Caco-2 (cell line): ENCODE data around the gene SLBP. TPM values are rescaled to one million over a fixed set of nuclear protein-coding genes. Genes with fewer than 3 reads are reported as not detected.

ENCODE experiments used
- BruUV-seq: library from RNA; stranded (reverse); fragments of 400-500 nt; replicated peaks from 2 replicates; lab custom pipeline; 2021; lab: Mats Ljungman, UMichigan
- CTCF ChIA-PET: fragments of 300-600 bp; sonication (Branson Sonifier 250); formaldehyde crosslinking; loops from one replicate; lab custom pipeline; 2022; ENCODE audit warnings: antibody characterized with exemption; lab: Charles Lee
- POLR2A ChIA-PET: fragments of 300-600 bp; sonication (Branson Sonifier 250); formaldehyde crosslinking; loops from one replicate; lab custom pipeline; 2022; ENCODE audit warnings: antibody characterized with exemption; lab: Charles Lee
- DNase-seq, 2 experiments: peaks; one replicate each; pipeline versions ENCODE4 v3.0.0 to v3.0.0-alpha.2; 2020 to 2022
- H3K27me3 ChIP-seq: replicated peaks from 2 replicates; pipeline ENCODE4 v1.6.0; 2011; ENCODE audit warnings: low read length; ENCODE audit not compliant: control insufficient read depth, insufficient read depth
- H3K36me3 ChIP-seq: 2 replicates; pipeline ENCODE4 v1.5.1; 2011; ENCODE audit warnings: low read length; ENCODE audit not compliant: control insufficient read depth, insufficient read depth
- H3K4me1 ChIP-seq: fragments of 250-450 bp; sonication (Bioruptor Pico); 2 replicates; pipeline ENCODE4 v1.5.1; 2020; ENCODE audit warnings: mild to moderate bottlenecking
- H3K4me3 ChIP-seq: 2 replicates; pipeline ENCODE4 v1.5.1; 2011; ENCODE audit warnings: low read depth, mild to moderate bottlenecking, control low read depth, low read length
- H3K9me3 ChIP-seq: fragments of 250-450 bp; sonication (Bioruptor Pico); 2 replicates; pipeline ENCODE4 v1.5.1; 2020; ENCODE audit warnings: mild to moderate bottlenecking, moderate library complexity
- H3K27ac Mint-ChIP-seq: one replicate; pipeline ENCODE4 v1.8.0; 2022; ENCODE audit warnings: mixed read lengths; ENCODE audit not compliant: unreplicated experiment
- H3K27me3 Mint-ChIP-seq: one replicate; pipeline ENCODE4 v1.8.0; 2022; ENCODE audit warnings: mixed read lengths; ENCODE audit not compliant: insufficient read depth, unreplicated experiment
- H3K36me3 Mint-ChIP-seq: one replicate; pipeline ENCODE4 v1.8.0; 2022; ENCODE audit warnings: mild to moderate bottlenecking, mixed read lengths; ENCODE audit not compliant: insufficient read depth, unreplicated experiment
- H3K4me1 Mint-ChIP-seq: one replicate; pipeline ENCODE4 v1.8.0; 2022; ENCODE audit warnings: low read depth, mixed read lengths; ENCODE audit not compliant: unreplicated experiment
- H3K4me3 Mint-ChIP-seq: one replicate; pipeline ENCODE4 v1.8.0; 2022; ENCODE audit warnings: mild to moderate bottlenecking, moderate library complexity, mixed read lengths; ENCODE audit not compliant: unreplicated experiment
- H3K9me3 Mint-ChIP-seq: one replicate; pipeline ENCODE4 v1.8.0; 2022; ENCODE audit warnings: mixed read lengths; ENCODE audit not compliant: unreplicated experiment
- intact Hi-C: fragments of 100-400 bp; cut with micrococcal nuclease; formaldehyde crosslinking; loops from one replicate; pipeline ENCODE4 v1.10.0; 2022; ENCODE audit not compliant: unreplicated experiment
- total RNA-seq: library from RNA; stranded (reverse); gene quantifications from 2 replicates; pipeline ENCODE4 v1.2.3, GENCODE V29; 2022
- TF ChIP-seq, protein P1 (sequence below), 2 experiments: fragments of 200-600 bp in 1 of 2; IDR thresholded peaks; 1 replicate in 1 of 2; 2 replicates in 1 of 2; pipeline versions ENCODE4 v1.5.1 to v1.8.0; 2011 to 2022; ENCODE audit warnings: antibody characterized with exemption in 1 of 2, control low read depth in 1 of 2, inconsistent platforms in 1 of 2, low read depth in 1 of 2, low read length in 1 of 2, mild to moderate bottlenecking in 1 of 2, moderate library complexity in 1 of 2; ENCODE audit not compliant: insufficient read depth in 1 of 2, severe bottlenecking in 1 of 2, unreplicated experiment in 1 of 2

The SLBP gene
- total RNA-seq, 1 experiment from 2014 or later, result 116 TPM

DNA sequence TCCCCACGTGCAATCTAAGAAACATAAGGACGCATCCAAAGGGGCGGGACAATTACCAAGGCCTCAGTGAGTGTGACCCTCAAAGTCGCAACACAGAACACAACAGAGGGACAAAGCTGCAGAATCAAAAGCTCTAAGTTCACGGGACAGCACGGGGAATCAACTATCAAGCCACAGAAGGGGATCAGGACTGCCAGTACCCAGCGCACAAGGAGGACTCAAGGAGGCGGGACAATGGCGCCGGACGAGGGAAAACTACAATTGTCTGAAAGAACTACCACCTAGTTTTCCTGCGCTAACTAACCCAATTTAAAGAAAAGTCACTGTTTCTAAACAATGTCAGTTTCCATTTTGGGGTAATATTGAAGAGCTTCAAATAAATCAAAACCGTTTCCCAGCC, 29.3 kb downstream of the SLBP start:
- Mint-ChIP-seq H3K36me3 (peaks cover 25% of the 10 kb centered on the region), H3K27ac (peak overlapping the region; percentile 59), H3K27me3 (no peaks in the 10 kb centered on the region), H3K9me3 (no peaks in the 10 kb centered on the region), H3K4me3 (peak overlapping the region; percentile 77), H3K4me1 (peaks cover 8% of the 10 kb centered on the region)
- no peak overlapping the region; the same call in 1 of the 2 replicates for H3K4me3 ChIP-seq
- BruUV-seq, result TSS peak; percentile 70
- H3K36me3 ChIP-seq, result no peaks in the 10 kb centered on the region
- no peaks in the 10 kb centered on the region for H3K27me3 ChIP-seq
- H3K9me3 ChIP-seq, result no peaks in the 10 kb centered on the region
- no peak for DNase-seq
- POLR2A ChIA-PET, result no interaction called here
- TF ChIP-seq, protein P1, sequence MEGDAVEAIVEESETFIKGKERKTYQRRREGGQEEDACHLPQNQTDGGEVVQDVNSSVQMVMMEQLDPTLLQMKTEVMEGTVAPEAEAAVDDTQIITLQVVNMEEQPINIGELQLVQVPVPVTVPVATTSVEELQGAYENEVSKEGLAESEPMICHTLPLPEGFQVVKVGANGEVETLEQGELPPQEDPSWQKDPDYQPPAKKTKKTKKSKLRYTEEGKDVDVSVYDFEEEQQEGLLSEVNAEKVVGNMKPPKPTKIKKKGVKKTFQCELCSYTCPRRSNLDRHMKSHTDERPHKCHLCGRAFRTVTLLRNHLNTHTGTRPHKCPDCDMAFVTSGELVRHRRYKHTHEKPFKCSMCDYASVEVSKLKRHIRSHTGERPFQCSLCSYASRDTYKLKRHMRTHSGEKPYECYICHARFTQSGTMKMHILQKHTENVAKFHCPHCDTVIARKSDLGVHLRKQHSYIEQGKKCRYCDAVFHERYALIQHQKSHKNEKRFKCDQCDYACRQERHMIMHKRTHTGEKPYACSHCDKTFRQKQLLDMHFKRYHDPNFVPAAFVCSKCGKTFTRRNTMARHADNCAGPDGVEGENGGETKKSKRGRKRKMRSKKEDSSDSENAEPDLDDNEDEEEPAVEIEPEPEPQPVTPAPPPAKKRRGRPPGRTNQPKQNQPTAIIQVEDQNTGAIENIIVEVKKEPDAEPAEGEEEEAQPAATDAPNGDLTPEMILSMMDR (IDR thresholded peaks at IDR 0.05; ENCODE audit: insufficient read depth in 1 of 2, low read depth in 1 of 2, low read length in 1 of 2, severe bottlenecking in 1 of 2, unreplicated experiment in 1 of 2), result no peak
- intact Hi-C loops, result no loop called here
- peaks cover 10% of the 10 kb centered on the region; the same call in 1 of the 2 replicates for H3K4me1 ChIP-seq
- CTCF ChIA-PET, result interaction anchor here (1.0 kb wide), 1 partner anchor 10 kb away, joined by 4 read pairs; no protein-coding TSS in a partner anchor

DNA sequence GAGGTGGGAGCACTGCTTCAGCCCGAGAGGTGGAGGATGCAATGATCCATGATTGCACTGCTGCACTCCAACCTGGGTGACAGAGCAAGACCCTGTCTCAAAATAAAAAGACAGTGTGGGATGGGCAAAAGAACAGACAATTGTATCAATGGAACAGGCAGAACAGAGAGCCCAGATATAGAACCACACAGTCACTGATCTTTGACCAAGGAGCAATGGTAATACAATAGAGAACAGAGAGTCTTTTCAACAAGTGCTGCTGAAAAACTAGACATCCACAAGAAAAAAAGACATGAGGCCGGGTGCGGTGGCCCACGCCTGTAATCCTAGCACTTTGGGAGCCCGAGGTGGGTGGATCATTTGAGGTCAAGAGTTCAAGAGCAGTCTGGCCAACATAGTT, 33.9 kb downstream of the SLBP start:
- POLR2A ChIA-PET, result no interaction called here
- H3K36me3 Mint-ChIP-seq, result peaks cover 6% of the 10 kb centered on the region
- DNase-seq, result no peak
- no peaks in the 10 kb centered on the region for H3K9me3 ChIP-seq
- peaks cover 8% of the 10 kb centered on the region for H3K4me1 Mint-ChIP-seq
- TF ChIP-seq, protein P1 (IDR thresholded peaks at IDR 0.05; ENCODE audit: insufficient read depth in 1 of 2, low read depth in 1 of 2, low read length in 1 of 2, severe bottlenecking in 1 of 2, unreplicated experiment in 1 of 2), result no peak
- CTCF ChIA-PET, result no interaction called here
- H3K4me3 Mint-ChIP-seq, result no peak overlapping the region
- no TSS peak for BruUV-seq
- no peaks in the 10 kb centered on the region for H3K36me3 ChIP-seq
- no peaks in the 10 kb centered on the region for H3K27me3 ChIP-seq
- no peaks in the 10 kb centered on the region for H3K9me3 Mint-ChIP-seq
- intact Hi-C loops, result no loop called here
- H3K27ac Mint-ChIP-seq, result no peak overlapping the region
- H3K4me1 ChIP-seq, result no peaks in the 10 kb centered on the region
- peaks cover 2% of the 10 kb centered on the region for H3K27me3 Mint-ChIP-seq
- no peak overlapping the region for H3K4me3 ChIP-seq

DNA sequence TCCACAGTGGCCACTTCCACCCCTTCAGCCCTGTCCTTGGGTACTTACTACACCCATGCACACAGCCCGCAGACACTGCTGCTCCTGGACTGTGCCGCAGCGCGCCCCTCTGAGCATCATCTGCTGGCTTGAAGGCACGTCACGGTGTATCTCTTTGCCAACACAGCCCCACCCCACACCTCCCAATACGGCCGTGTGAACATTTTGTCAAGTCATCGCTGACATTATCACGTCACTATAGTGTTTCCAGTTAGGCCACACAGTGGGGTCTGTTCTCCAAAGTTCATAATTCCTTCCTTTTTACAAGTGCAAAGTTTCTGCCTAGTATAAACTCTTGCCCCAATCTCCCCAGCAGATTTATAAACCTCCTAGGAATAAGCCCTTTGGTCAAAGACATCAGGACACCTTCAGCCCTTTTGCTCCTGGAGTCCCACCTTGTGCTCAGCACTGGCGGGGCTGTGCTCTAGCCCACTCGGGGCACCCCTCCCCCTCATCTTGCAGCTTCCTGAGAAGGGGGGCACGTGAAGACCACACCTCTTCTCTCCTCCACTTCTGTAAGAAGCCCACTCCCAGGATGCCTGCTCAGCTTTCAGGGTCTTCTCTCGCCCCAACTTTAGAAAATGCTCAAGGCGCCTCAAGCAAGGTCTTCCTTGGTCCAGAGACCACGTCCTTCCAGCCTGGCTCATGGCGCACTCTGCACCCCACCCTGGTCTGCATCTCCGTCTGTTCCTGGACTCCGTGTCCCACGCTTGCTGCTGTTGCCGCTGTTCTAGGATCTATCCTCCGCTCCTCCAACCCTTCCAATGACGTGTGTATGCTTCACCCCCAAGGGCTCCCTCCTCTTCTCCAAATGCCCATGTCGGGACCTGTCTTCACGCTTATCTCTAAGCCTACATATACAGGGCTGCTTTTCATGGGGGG, 35.3 kb downstream of the SLBP start:
- POLR2A ChIA-PET, result no interaction called here
- no peaks in the 10 kb centered on the region for H3K9me3 Mint-ChIP-seq
- intact Hi-C loops, result no loop called here
- H3K4me3 Mint-ChIP-seq, result no peak overlapping the region
- CTCF ChIA-PET, result no interaction called here
- no peak for DNase-seq
- Histone ChIP-seq H3K9me3 (no peaks in the 10 kb centered on the region), H3K4me3 (no peak overlapping the region), H3K36me3 (no peaks in the 10 kb centered on the region), H3K27me3 (no peaks in the 10 kb centered on the region), H3K4me1 (no peaks in the 10 kb centered on the region)
- TF ChIP-seq, protein P1 (IDR thresholded peaks at IDR 0.05; ENCODE audit: insufficient read depth in 1 of 2, low read depth in 1 of 2, low read length in 1 of 2, severe bottlenecking in 1 of 2, unreplicated experiment in 1 of 2), result no peak
- H3K27me3 Mint-ChIP-seq, result peaks cover 2% of the 10 kb centered on the region
- no peaks in the 10 kb centered on the region for H3K36me3 Mint-ChIP-seq
- no TSS peak for BruUV-seq
- no peaks in the 10 kb centered on the region for H3K4me1 Mint-ChIP-seq
- H3K27ac Mint-ChIP-seq, result no peak overlapping the region
